Sigmoid colon (tissue), 4 donors: Measurements from ENCODE around the gene PRDM16.

Experiments
- EP300 ChIP-seq, 4 donors: sonication (generic); formaldehyde crosslinking; IDR thresholded peaks; one replicate each; pipeline ENCODE4 v1.6.1; 2017; ENCODE audit warnings: antibody characterized with exemption in 4 of 4
- POLR2A ChIP-seq, 2 donors: fragments of 450-650 bp; IDR thresholded peaks; one replicate each; pipeline ENCODE4 v1.6.1; 2016; ENCODE audit warnings: antibody characterized with exemption in 2 of 2, mild to moderate bottlenecking in 2 of 2, moderate library complexity in 2 of 2
- TF ChIP-seq, protein P1 (sequence below), 4 experiments: fragments of 450-650 bp in 3 of 4; fragments of 200-600 bp in 1 of 4; IDR thresholded peaks; one replicate each; pipeline ENCODE4 v1.5.1; 2016 to 2019; ENCODE audit warnings: antibody characterized with exemption in 4 of 4, mild to moderate bottlenecking in 3 of 4, moderate library complexity in 2 of 4

DNA sequence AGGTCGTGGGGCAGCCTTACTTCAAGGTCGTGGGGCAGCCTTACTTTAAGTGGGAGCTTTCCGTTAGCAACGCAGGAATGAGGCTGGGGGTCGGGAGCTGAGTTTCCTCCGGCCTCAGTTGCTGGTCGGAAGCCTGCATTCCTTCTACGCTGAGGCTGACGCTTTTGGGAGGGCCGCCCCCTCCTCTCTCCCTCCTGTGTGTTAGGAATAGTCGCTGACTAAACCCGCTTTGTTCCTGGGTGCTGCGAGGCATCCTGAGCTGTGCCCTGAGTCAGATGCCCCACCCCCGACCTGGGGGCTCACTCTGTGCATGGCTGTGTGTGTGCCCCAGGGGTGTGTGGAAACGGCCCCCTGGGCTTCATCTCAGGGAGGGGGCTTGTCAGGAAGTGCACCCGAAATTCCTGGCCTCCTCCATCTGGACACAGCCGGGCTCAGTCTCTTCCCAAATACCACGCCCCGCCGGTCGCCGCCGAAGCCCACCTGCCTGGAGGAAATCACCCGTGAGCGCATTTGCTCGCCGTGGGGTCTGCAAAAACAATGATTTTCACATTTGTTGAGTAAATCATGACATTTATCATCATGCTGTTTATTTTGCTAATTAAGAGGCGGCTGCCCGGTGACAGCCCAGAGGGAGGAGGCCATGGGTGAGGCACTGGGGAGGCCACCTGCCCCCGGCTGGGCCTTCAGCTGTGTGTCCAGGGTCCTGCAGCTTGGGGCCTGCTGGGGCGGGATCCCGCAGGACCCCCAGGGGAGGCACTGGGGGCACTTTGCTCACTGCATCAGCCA is 121.4 kb downstream of the PRDM16 start:
- TF ChIP-seq POLR2A (IDR thresholded peaks at IDR 0.05) (no peak), EP300 (IDR thresholded peaks at IDR 0.05) (no peak)
- TF ChIP-seq, protein P1, sequence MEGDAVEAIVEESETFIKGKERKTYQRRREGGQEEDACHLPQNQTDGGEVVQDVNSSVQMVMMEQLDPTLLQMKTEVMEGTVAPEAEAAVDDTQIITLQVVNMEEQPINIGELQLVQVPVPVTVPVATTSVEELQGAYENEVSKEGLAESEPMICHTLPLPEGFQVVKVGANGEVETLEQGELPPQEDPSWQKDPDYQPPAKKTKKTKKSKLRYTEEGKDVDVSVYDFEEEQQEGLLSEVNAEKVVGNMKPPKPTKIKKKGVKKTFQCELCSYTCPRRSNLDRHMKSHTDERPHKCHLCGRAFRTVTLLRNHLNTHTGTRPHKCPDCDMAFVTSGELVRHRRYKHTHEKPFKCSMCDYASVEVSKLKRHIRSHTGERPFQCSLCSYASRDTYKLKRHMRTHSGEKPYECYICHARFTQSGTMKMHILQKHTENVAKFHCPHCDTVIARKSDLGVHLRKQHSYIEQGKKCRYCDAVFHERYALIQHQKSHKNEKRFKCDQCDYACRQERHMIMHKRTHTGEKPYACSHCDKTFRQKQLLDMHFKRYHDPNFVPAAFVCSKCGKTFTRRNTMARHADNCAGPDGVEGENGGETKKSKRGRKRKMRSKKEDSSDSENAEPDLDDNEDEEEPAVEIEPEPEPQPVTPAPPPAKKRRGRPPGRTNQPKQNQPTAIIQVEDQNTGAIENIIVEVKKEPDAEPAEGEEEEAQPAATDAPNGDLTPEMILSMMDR (IDR thresholded peaks at IDR 0.05): no peak
